Measurements from ENCODE around the gene ADAMTSL2. TPM values are rescaled to one million over a fixed set of nuclear protein-coding genes. Genes with fewer than 3 reads are reported as not detected.
"Not testable (repeated sequence)": the region's sequence is repeated elsewhere in the genome, so short reads cannot be mapped to it uniquely, and the experiment has no call there.

The ADAMTSL2 gene
- total RNA-seq, 4 donors from 2014 or later: 11.1 to 38.9 (median 26.9) TPM

GRCh38 chr9:133562611-133563290 is 28.2 kb downstream of the ADAMTSL2 start:
- peaks cover 0 to 7% of the 10 kb centered on the region in 2 donors for H3K27me3 ChIP-seq
- peaks cover 0 to 62% (median 19%) of the 10 kb centered on the region in 4 donors for H3K4me1 ChIP-seq
- no peaks in the 10 kb centered on the region for H3K36me3 ChIP-seq
- no peaks in the 10 kb centered on the region for H3K9me3 ChIP-seq
- H3K27ac ChIP-seq: peak overlapping the region in 1 of 4 donors; percentile 33
- 88 to 94% methylated on average over 26 to 28 of the region's 54 CpGs for WGBS, 2 donors
- H3K4me3 ChIP-seq: no peak overlapping the region
- TF ChIP-seq, protein P1, sequence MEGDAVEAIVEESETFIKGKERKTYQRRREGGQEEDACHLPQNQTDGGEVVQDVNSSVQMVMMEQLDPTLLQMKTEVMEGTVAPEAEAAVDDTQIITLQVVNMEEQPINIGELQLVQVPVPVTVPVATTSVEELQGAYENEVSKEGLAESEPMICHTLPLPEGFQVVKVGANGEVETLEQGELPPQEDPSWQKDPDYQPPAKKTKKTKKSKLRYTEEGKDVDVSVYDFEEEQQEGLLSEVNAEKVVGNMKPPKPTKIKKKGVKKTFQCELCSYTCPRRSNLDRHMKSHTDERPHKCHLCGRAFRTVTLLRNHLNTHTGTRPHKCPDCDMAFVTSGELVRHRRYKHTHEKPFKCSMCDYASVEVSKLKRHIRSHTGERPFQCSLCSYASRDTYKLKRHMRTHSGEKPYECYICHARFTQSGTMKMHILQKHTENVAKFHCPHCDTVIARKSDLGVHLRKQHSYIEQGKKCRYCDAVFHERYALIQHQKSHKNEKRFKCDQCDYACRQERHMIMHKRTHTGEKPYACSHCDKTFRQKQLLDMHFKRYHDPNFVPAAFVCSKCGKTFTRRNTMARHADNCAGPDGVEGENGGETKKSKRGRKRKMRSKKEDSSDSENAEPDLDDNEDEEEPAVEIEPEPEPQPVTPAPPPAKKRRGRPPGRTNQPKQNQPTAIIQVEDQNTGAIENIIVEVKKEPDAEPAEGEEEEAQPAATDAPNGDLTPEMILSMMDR (IDR thresholded peaks at IDR 0.05): no peak
- TF ChIP-seq POLR2A (IDR thresholded peaks at IDR 0.05) (no peak), EP300 (IDR thresholded peaks at IDR 0.05) (no peak)
- DNase-seq (ENCODE audit: low spot score in 2 of 2): no peak

GRCh38 chr9:133563291-133563796 is 28.8 kb downstream of the ADAMTSL2 start:
- H3K4me1 ChIP-seq: peaks cover 0 to 56% (median 16%) of the 10 kb centered on the region in 4 donors
- no peak for DNase-seq (ENCODE audit: low spot score in 2 of 2)
- TF ChIP-seq POLR2A (IDR thresholded peaks at IDR 0.05) (no peak), EP300 (IDR thresholded peaks at IDR 0.05) (no peak)
- TF ChIP-seq, protein P1 (IDR thresholded peaks at IDR 0.05): no peak
- no peaks in the 10 kb centered on the region for H3K9me3 ChIP-seq
- H3K27ac ChIP-seq: peak overlapping the region in 1 of 4 donors; percentile 33
- no peak overlapping the region for H3K4me3 ChIP-seq
- H3K27me3 ChIP-seq: peaks cover 0 to 7% of the 10 kb centered on the region in 2 donors
- H3K36me3 ChIP-seq: no peaks in the 10 kb centered on the region
- 24 to 34% methylated on average over 10 to 13 of the region's 14 CpGs for WGBS, 2 donors

GRCh38 chr9:133563814-133564213 is 29.3 kb downstream of the ADAMTSL2 start:
- TF ChIP-seq, protein P1 (IDR thresholded peaks at IDR 0.05): peak in 1 of 5 experiments; percentile 90
- not testable (repeated sequence) for H3K27me3 ChIP-seq; H3K36me3 ChIP-seq; H3K4me3 ChIP-seq; H3K27ac ChIP-seq; DNase-seq (ENCODE audit: low spot score in 2 of 2); H3K9me3 ChIP-seq
- H3K4me1 ChIP-seq: peaks cover 0 to 51% (median 15%) of the 10 kb centered on the region in 4 donors

GRCh38 chr9:133564451-133565116 is 30.1 kb downstream of the ADAMTSL2 start:
- WGBS, 2 donors: 61 to 75% methylated on average over 11 of the region's 11 CpGs
- no peak overlapping the region for H3K4me3 ChIP-seq
- H3K27me3 ChIP-seq: peaks cover 0 to 7% of the 10 kb centered on the region in 2 donors
- peaks cover 0 to 46% (median 15%) of the 10 kb centered on the region in 4 donors for H3K4me1 ChIP-seq
- H3K36me3 ChIP-seq: no peaks in the 10 kb centered on the region
- no peaks in the 10 kb centered on the region for H3K9me3 ChIP-seq
- TF ChIP-seq, protein P1 (IDR thresholded peaks at IDR 0.05): peak in 3 of 5 experiments; percentile 13 to 95 (median 49)
- no peak for TF ChIP-seq EP300 (IDR thresholded peaks at IDR 0.05)
- no peak for DNase-seq (ENCODE audit: low spot score in 2 of 2)
- H3K27ac ChIP-seq: peak overlapping the region in 3 of 4 donors; percentile 43 to 62 (median 55)

DNA sequence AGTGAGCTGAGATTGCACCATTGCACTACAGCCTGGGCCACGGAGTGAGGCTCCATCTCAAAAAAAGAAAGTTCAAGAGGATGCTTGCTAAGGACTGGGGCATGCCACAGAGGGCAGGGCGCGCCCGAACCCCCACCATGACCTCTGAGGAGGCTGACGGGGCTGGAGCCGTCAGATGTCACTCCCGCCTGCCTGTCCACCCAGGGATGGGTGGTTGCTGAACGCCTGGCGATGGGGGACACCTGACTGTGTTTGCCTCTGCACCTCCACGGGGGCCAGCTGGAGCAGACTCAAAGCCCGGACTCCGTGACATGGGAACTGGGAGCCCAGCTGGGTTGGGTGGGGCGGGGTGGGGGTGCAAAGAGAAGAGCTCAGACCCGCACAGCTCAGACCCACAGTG is 31.9 kb downstream of the ADAMTSL2 start:
- H3K36me3 ChIP-seq: no peaks in the 10 kb centered on the region
- H3K4me1 ChIP-seq: peaks cover 0 to 28% (median 11%) of the 10 kb centered on the region in 4 donors
- no peaks in the 10 kb centered on the region for H3K9me3 ChIP-seq
- no peak for TF ChIP-seq EP300 (IDR thresholded peaks at IDR 0.05)
- TF ChIP-seq, protein P1 (IDR thresholded peaks at IDR 0.05): no peak
- peaks cover 0 to 7% of the 10 kb centered on the region in 2 donors for H3K27me3 ChIP-seq
- no peak overlapping the region for H3K4me3 ChIP-seq
- WGBS, 2 donors: 85 to 95% methylated on average over 9 to 13 of the region's 14 CpGs
- H3K27ac ChIP-seq: no peak overlapping the region
- no peak for DNase-seq (ENCODE audit: low spot score in 2 of 2)

Measured in tibial nerve (tissue), 4 donors.